ENCODE data around the gene PLET1.
"Not testable (repeated sequence)": the region's sequence is repeated elsewhere in the genome, so short reads cannot be mapped to it uniquely, and the experiment has no call there.

The PLET1 gene

DNA sequence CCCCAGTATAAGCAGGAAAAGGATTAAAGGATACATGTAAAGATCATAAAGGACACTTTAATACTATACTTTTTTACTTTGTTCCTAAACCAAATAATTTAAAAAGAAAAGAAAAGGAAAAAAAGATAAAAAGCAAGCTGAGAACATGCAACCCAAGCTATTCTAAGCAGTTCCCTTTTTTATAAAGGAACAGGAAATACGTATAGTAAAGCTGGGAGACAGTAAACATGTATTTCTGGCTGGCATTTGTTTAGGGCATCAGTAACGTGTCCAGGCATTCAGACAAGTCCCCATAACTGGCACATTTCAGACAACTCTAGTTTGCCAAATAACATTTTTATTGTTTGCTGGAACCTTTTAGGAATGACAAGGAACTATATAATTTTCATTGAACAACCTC is 60.4 kb downstream of the PLET1 start:
- no peak for DNase-seq

DNA sequence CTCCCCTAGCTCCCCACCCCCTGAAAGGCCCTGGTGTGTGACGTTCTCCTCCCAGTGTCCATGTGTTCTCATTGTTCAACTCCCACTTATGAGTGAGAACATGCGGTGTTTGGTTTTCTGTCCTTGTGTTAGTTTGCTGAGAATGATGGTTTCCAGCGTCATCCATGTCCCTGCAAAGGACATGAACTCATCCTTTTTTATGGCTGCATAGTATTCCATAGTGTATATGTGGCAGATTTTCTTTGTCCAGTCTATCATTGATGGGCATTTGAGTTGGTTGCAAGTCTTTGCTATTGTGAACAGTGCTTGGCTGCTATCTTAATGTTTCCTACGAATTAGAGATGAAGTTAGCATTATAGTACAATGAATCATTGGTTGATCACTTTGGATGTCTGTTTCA is 61.6 kb downstream of the PLET1 start:
- not testable (repeated sequence) for DNase-seq

All from SHP77 treated with DMSO at 0.1 percent for 48 hours (cell line).